Transverse colon (tissue), 4 donors: ENCODE data around the gene BRD3.
"Not testable (repeated sequence)": the region's sequence is repeated elsewhere in the genome, so short reads cannot be mapped to it uniquely, and the experiment has no call there.

Source experiments
- POLR2A ChIP-seq: fragments of 450-650 bp; IDR thresholded peaks from one replicate; pipeline ENCODE4 v1.6.1; 2016; ENCODE audit warnings: antibody characterized with exemption, mild to moderate bottlenecking, moderate library complexity
- POLR2AphosphoS5 ChIP-seq, 3 donors: sonication (generic); formaldehyde crosslinking; IDR thresholded peaks; one replicate each; pipeline ENCODE4 v1.6.1; 2016; ENCODE audit warnings: antibody characterized with exemption in 3 of 3
- TF ChIP-seq, protein P1 (sequence below), 5 experiments: fragments of 200-600 bp in 3 of 5; fragments of 450-650 bp in 2 of 5; sonication (generic) in 3 of 5; IDR thresholded peaks; 1 replicate in 2 of 5; 2 replicates in 3 of 5; pipeline ENCODE4 v1.5.1; 2016 to 2017; ENCODE audit warnings: antibody characterized with exemption in 5 of 5, inconsistent platforms in 3 of 5, mild to moderate bottlenecking in 2 of 5, moderate library complexity in 1 of 5

- TF ChIP-seq, protein P1, sequence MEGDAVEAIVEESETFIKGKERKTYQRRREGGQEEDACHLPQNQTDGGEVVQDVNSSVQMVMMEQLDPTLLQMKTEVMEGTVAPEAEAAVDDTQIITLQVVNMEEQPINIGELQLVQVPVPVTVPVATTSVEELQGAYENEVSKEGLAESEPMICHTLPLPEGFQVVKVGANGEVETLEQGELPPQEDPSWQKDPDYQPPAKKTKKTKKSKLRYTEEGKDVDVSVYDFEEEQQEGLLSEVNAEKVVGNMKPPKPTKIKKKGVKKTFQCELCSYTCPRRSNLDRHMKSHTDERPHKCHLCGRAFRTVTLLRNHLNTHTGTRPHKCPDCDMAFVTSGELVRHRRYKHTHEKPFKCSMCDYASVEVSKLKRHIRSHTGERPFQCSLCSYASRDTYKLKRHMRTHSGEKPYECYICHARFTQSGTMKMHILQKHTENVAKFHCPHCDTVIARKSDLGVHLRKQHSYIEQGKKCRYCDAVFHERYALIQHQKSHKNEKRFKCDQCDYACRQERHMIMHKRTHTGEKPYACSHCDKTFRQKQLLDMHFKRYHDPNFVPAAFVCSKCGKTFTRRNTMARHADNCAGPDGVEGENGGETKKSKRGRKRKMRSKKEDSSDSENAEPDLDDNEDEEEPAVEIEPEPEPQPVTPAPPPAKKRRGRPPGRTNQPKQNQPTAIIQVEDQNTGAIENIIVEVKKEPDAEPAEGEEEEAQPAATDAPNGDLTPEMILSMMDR (IDR thresholded peaks at IDR 0.05): not testable (repeated sequence)
- not testable (repeated sequence) for TF ChIP-seq POLR2AphosphoS5 (IDR thresholded peaks at IDR 0.05); POLR2A
Measured at GRCh38 chr9:134101133-134101532, 33.3 kb upstream of the BRD3 start.
